ENCODE measurements around the gene FOXO3. TPM values are rescaled to one million over a fixed set of nuclear protein-coding genes. Genes with fewer than 3 reads are reported as not detected.

The FOXO3 gene
- total and polyA plus RNA-seq, 2 of the 8 experiments (the other 6 are each of a cell fraction or from before 2014, with no cell fraction given), result 13.1 to 19.3 TPM

- CTCF ChIA-PET (ENCODE audit: partially characterized antibody), result no interaction called here
- Histone ChIP-seq H3K9me3 (ENCODE audit: insufficient read depth in 2 of 2, low read depth in 1 of 2, low read length in 1 of 2) (no peaks in the 10 kb centered on the region), H3K9ac (replicated peaks in 1 of 4; ENCODE audit: extremely low read depth in 1 of 4, low read depth in 3 of 4, low read length in 3 of 4) (no peak overlapping the region), H3K4me2 (ENCODE audit: insufficient read depth in 1 of 2, low read depth in 2 of 2, low read length in 2 of 2) (no peak overlapping the region), H4K5ac (ENCODE audit: insufficient read length, low read depth, low read length) (no peak overlapping the region), H3K14ac (ENCODE audit: insufficient read length) (no peak overlapping the region), H3K4ac (replicated peaks; ENCODE audit: insufficient read length, low read depth, low read length) (no peak overlapping the region), H3K4me1 (replicated peaks in 1 of 4; ENCODE audit: control insufficient read depth in 3 of 4, insufficient read depth in 4 of 4, low read length in 3 of 4) (peaks cover 0 to 2% (median under 1%) of the 10 kb centered on the region in 4 experiments; a peak in 2 of 7 replicates), H3K56ac (replicated peaks; ENCODE audit: insufficient read length, low read depth, low read length) (no peak overlapping the region), H2BK20ac (ENCODE audit: low read length) (no peak overlapping the region), H4K8ac (ENCODE audit: extremely low read depth, insufficient read depth, low read length) (no peak overlapping the region), H3K23me2 (ENCODE audit: low read depth, low read length) (no peaks in the 10 kb centered on the region; the same call in 1 of the 2 replicates), H3K23ac (ENCODE audit: insufficient read length) (no peak overlapping the region), H3K79me1 (ENCODE audit: low read depth, low read length) (no peaks in the 10 kb centered on the region), H3K4me3 (ENCODE audit: extremely low read depth in 1 of 4, insufficient read depth in 2 of 4, low read depth in 3 of 4, low read length in 4 of 4) (no peak overlapping the region), H2BK15ac (ENCODE audit: low read length) (no peak overlapping the region), H4K20me1 (replicated peaks in 1 of 2; ENCODE audit: control insufficient read depth in 1 of 2, insufficient read depth in 2 of 2, low read length in 2 of 2) (no peaks in the 10 kb centered on the region), H2BK5ac (ENCODE audit: low read depth, low read length) (no peak overlapping the region), H2AK5ac (ENCODE audit: low read depth, low read length) (no peak overlapping the region), H3K18ac (ENCODE audit: extremely low read depth, low read length) (no peak overlapping the region), H3K27ac (ENCODE audit: low read depth, low read length) (no peak overlapping the region), H3K79me2 (ENCODE audit: control insufficient read depth in 1 of 2, insufficient read depth in 2 of 2, low read length in 2 of 2) (no peaks in the 10 kb centered on the region), H2BK12ac (ENCODE audit: low read depth, low read length) (no peak overlapping the region), H2BK120ac (replicated peaks; ENCODE audit: low read depth, low read length) (no peak overlapping the region), H3K36me3 (ENCODE audit: control insufficient read depth in 2 of 4, insufficient read depth in 4 of 4, low read length in 3 of 4) (no peaks in the 10 kb centered on the region), H2AFZ (ENCODE audit: low read length) (no peak overlapping the region), H4K91ac (replicated peaks; ENCODE audit: insufficient read length, low read length) (no peak overlapping the region), H3K27me3 (replicated peaks in 1 of 4; ENCODE audit: control insufficient read depth in 3 of 4, extremely low read depth in 1 of 4, insufficient read depth in 3 of 4, low read length in 3 of 4) (no peaks in the 10 kb centered on the region)
- FAIRE-seq (no peak), DNase-seq (ENCODE audit: low read depth in 1 of 2, low spot score in 2 of 2) (no peak)
- POLR2A ChIA-PET (ENCODE audit: partially characterized antibody), result no interaction called here
- 86% methylated on average over 1 of the region's 1 CpG; no CpG with 5 or more reads in 1 of the 2 experiments for WGBS, 2 experiments (ENCODE audit: extremely low coverage in 1 of 2, insufficient coverage in 1 of 2, insufficient read length in 1 of 2, insufficient replicate concordance in 2 of 2, low coverage in 1 of 2, low lambda C conversion rate in 2 of 2, missing lambda C conversion rate in 1 of 2)
- TF ChIP-seq SP2 (IDR thresholded peaks at IDR 0.05; ENCODE audit: low read length) (no peak), ASH2L (IDR thresholded peaks at IDR 0.05; ENCODE audit: low read length) (no peak), GABPA (IDR thresholded peaks at IDR 0.05; ENCODE audit: borderline replicate concordance, insufficient read depth, low read length) (no peak), POU5F1 (IDR thresholded peaks at IDR 0.05; ENCODE audit: low read depth, low read length) (no peak), BRCA1 (IDR thresholded peaks at IDR 0.05; ENCODE audit: low read depth, low read length) (no peak), CHD2 (IDR thresholded peaks at IDR 0.05; ENCODE audit: low read length) (no peak), TAF7 (optimal IDR thresholded peaks at IDR 0.05; ENCODE audit: borderline replicate concordance, low read depth, low read length) (no peak), BACH1 (IDR thresholded peaks at IDR 0.05; ENCODE audit: low read length) (no peak), EP300 (IDR thresholded peaks at IDR 0.05; ENCODE audit: borderline replicate concordance in 1 of 2, low read depth in 2 of 2, low read length in 2 of 2) (no peak), RXRA (IDR thresholded peaks at IDR 0.05; ENCODE audit: insufficient read depth, low read depth, low read length) (no peak), EGR1 (IDR thresholded peaks at IDR 0.05; ENCODE audit: borderline replicate concordance, low read depth, low read length) (no peak), CHD1 (IDR thresholded peaks at IDR 0.05; ENCODE audit: low read depth, low read length) (no peak), POLR2A (IDR thresholded peaks at IDR 0.05; ENCODE audit: control extremely low read depth in 1 of 2, low read depth in 2 of 2, low read length in 2 of 2) (no peak), SAP30 (IDR thresholded peaks at IDR 0.05; ENCODE audit: insufficient read depth, insufficient replicate concordance, low read length) (no peak)
- TF ChIP-seq, protein P1, sequence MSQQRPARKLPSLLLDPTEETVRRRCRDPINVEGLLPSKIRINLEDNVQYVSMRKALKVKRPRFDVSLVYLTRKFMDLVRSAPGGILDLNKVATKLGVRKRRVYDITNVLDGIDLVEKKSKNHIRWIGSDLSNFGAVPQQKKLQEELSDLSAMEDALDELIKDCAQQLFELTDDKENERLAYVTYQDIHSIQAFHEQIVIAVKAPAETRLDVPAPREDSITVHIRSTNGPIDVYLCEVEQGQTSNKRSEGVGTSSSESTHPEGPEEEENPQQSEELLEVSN (IDR thresholded peaks at IDR 0.05), result no peak
Observed at GRCh38 chr6:108687921-108688320, 127.2 kb downstream of the FOXO3 start.
